Mononuclear cell (primary cell): ENCODE results near the gene DSCAML1. TPM values are rescaled to one million over a fixed set of nuclear protein-coding genes. Genes with fewer than 3 reads are reported as not detected.

ENCODE experiments used
- H3K27me3 ChIP-seq: 2 replicates; pipeline ENCODE4 v1.6.0; 2011; ENCODE audit warnings: low read length, control low read depth; ENCODE audit not compliant: insufficient read depth
- H3K4me1 ChIP-seq: 2 replicates; pipeline ENCODE4 v1.5.1; 2011; ENCODE audit warnings: mild to moderate bottlenecking, low read length, control low read depth; ENCODE audit not compliant: insufficient read depth
- H3K4me3 ChIP-seq: 2 replicates; pipeline ENCODE4 v1.5.1; 2011; ENCODE audit warnings: mild to moderate bottlenecking, low read length, moderate library complexity
- H3K9me3 ChIP-seq: 2 replicates; pipeline ENCODE4 v1.5.1; 2011; ENCODE audit warnings: low read depth, mild to moderate bottlenecking, control low read depth, low read length
- total RNA-seq: library from RNA; depleted of rRNA; stranded (reverse); fragments of >200 nt; gene quantifications from one replicate; pipeline ENCODE4 v1.2.3, GENCODE V29; 2012

DSCAML1 gene
- total RNA-seq, 1 donor: 0.84 TPM

DNA sequence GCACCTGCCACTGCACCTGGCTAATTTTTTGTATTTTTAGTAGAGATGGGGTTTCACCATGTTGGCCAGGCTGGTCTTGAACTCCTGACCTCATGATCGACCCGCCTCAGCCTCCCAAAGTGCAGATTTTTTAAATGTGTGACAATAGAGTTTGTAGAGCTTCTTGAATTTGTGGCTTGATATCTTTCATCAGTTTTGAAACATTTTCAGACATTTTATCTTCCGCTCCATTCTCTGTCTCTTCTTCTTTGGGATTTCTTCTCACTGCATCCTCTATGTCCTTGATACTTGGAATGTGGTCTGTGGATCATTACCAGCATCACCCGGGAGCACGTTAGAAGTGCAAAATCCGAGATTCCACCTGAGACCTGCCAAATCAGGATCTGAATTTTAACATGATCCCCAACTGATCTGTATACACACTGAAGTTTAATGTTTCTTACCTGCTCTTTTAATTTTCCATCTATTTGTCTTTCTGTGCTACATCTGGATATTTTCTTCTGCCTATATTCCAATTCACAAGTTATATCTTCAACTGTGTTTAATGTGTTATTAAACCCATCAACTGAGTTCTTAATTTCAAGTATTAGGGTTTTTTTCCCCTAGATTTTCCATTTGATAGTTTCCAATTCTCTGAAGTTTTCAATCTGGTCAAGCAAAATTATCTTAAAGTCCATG is 343.0 kb downstream of the DSCAML1 start:
- Histone ChIP-seq H3K4me3 (no peak overlapping the region), H3K27me3 (no peaks in the 10 kb centered on the region), H3K4me1 (no peaks in the 10 kb centered on the region), H3K9me3 (no peaks in the 10 kb centered on the region)

DNA sequence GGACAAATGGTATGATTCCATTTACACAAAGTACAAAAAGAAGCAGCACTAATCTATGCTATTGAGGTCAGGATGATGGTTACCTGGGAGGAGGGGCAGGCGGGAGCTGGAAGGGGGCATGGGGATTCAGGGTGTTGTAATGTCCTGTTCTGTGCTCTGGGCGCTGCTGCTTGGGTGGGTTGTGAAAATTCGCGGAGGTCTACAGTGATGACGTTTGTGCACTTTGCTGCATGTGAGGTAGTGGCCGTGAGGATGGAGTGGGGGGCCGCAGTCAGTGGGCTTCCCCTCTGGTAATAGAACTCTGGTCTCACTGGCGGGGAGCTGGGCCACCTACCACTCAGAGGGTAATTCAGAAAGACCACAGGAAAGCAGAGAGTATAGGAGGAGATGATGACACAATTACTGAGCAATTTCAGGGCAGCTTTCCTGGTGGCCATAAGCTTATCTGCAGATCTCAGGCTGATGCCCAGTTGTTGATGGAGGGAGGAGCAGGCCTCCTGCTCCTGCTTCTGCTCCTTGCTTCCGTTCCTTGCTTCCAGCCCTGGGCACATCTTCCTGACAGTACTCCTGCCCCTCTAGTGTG is 347.8 kb downstream of the DSCAML1 start:
- Histone ChIP-seq H3K27me3 (no peaks in the 10 kb centered on the region), H3K4me1 (no peaks in the 10 kb centered on the region), H3K4me3 (no peak overlapping the region), H3K9me3 (no peaks in the 10 kb centered on the region)

GRCh38 chr11:117444711-117445658 is 352.0 kb downstream of the DSCAML1 start:
- Histone ChIP-seq H3K4me1 (no peaks in the 10 kb centered on the region), H3K4me3 (no peak overlapping the region), H3K27me3 (no peaks in the 10 kb centered on the region), H3K9me3 (no peaks in the 10 kb centered on the region)

GRCh38 chr11:117444256-117444655 is 352.8 kb downstream of the DSCAML1 start:
- H3K4me1 ChIP-seq: no peaks in the 10 kb centered on the region
- no peaks in the 10 kb centered on the region for H3K27me3 ChIP-seq
- no peak overlapping the region for H3K4me3 ChIP-seq
- H3K9me3 ChIP-seq: no peaks in the 10 kb centered on the region

DNA sequence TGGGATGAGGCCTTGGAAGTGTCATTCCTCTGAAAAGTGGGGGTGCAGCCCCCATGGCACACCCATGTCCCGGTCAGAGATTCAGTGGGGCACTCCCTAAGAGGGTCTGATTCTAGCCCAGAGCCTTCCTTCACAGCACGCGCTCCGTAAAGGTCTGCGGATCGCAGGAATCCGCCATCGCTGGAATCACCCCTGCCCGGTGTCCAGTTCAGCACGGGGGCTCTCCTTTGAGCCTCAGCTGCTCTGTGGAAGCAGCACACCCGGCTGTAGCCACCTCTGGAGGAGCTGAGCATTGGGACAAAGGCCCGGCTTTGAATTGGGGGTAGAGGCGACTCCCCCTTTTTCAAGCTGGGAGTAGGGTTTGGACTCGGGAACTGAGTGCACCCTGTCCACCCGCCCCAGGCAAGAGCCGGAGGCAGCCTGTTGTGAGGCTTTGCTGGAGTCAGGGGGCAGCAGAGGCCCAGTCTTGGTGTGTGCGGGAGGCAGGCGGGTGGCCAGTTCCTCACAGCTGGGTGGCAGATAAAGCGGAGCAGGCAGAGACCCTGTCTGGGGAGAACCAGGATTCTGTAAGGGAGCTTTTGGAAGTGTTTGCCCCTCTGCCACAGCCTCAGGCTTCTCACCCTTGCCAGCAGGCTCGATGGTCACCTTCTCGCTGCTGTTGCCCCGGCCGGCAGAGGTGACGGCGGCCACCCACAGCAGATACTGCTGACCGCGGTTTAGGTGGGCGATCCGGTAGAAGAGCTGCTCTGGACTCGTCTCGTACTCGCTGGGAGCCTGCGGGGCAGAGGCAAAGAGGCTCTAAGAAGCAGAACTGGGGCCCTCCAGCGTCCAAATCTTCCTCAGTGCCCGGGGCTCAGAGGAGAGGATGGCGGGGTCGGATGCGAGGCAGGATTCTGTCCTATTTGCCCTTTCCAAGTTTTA is 353.5 kb downstream of the DSCAML1 start:
- Histone ChIP-seq H3K4me3 (no peak overlapping the region), H3K4me1 (no peaks in the 10 kb centered on the region), H3K9me3 (no peaks in the 10 kb centered on the region), H3K27me3 (no peaks in the 10 kb centered on the region)

GRCh38 chr11:117442869-117443239 is 354.2 kb downstream of the DSCAML1 start:
- no peaks in the 10 kb centered on the region for H3K9me3 ChIP-seq
- H3K4me3 ChIP-seq: no peak overlapping the region
- H3K27me3 ChIP-seq: no peaks in the 10 kb centered on the region
- no peaks in the 10 kb centered on the region for H3K4me1 ChIP-seq

- Histone ChIP-seq H3K27me3 (no peaks in the 10 kb centered on the region), H3K4me1 (no peaks in the 10 kb centered on the region), H3K4me3 (no peak overlapping the region), H3K9me3 (no peaks in the 10 kb centered on the region)
Measured at GRCh38 chr11:117442049-117442868, 354.8 kb downstream of the DSCAML1 start.

DNA sequence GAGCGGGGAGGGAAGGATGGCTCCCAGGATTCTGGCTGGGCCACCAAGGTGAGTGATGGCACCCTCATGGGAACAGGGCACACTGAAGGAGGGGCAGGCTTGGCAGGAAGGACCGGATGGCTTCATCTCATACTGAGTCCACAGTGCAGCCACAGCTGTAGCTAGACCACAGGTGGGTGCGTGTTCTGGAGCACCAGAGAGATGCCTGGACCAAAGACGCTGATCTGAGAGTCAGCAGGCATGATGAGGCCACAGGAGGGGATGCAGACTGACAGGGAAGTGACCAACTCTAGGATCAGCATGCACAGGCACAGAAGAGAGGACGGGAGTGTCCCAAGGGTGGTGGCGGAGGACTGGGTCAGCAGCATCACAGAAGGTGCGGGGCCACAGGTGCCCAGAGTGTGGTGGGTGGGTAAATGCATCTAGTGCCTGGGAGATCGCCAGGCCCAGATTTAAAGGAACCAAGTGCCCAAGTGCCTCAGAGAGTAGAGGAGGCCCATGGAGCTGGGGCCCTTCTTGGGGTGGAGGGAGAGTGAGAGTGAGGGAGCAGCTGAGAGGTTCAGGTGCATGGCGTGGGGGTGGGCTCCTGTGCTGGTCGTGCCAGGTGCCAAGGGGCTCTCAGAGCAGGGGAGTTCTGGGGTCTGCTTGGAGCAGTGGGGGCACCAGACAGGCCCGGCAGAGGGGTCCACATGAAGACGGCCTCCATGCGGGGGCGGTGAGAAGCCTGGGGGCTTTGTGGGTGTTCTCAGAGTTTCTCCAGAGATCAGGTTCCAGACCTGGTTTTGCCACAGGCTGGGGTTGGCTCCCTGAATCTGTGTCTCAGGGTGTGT is 355.7 kb downstream of the DSCAML1 start:
- no peaks in the 10 kb centered on the region for H3K27me3 ChIP-seq
- H3K9me3 ChIP-seq: no peaks in the 10 kb centered on the region
- no peaks in the 10 kb centered on the region for H3K4me1 ChIP-seq
- no peak overlapping the region for H3K4me3 ChIP-seq

GRCh38 chr11:117440258-117440657 is 356.8 kb downstream of the DSCAML1 start:
- H3K4me3 ChIP-seq: no peak overlapping the region
- no peaks in the 10 kb centered on the region for H3K9me3 ChIP-seq
- no peaks in the 10 kb centered on the region for H3K4me1 ChIP-seq
- H3K27me3 ChIP-seq: no peaks in the 10 kb centered on the region

DNA sequence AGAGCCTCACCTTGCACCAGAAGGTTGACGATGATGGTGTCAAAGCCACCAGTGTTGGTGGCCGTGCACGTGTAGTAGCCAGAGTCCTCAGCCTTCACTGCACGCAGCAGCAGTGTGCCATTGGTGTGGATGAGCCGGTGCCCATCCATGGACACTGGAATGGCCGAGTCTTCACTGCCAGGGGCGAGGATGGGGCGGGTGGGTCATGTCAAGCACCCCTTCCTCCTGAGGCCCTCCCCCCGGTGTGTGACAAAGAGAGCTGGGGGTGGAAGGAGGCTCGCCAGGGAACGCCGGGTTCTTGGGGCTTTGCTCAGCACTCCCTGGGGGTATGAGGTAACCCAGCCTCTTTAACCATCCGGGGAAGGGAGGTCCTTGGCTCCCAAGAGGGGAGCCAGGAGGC is 357.8 kb downstream of the DSCAML1 start:
- H3K27me3 ChIP-seq: no peaks in the 10 kb centered on the region
- H3K9me3 ChIP-seq: no peaks in the 10 kb centered on the region
- H3K4me3 ChIP-seq: no peak overlapping the region
- no peaks in the 10 kb centered on the region for H3K4me1 ChIP-seq

DNA sequence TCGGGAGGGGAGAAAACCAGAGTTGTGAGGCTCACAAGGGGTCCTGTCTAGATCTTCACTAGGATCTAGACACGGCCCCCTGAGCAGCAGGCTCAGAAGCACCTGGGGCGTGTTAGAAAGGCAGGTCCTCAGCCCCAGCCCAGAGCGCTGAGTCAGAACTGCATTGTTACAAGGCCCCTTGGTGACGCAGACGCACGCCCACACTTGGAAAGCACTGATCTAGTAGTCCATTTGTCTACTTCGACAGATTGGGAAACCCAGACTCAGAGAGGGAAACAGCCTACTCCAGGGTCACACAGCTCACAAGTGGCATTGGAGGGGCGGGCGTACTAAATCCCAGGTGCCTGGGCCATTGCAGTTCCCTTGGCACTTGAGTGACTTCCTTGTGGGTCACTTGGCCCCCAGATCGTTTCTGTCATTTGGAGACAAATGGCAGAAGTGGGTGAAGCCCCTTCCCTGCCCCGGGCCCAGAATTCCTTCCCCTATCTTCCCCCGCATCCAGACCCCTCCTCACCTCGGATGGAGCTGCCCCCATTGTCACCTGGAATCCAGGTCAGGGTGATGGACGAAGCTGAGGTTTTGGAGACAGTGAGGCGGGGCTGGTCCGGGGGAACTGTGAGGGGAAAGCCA is 358.5 kb downstream of the DSCAML1 start:
- H3K9me3 ChIP-seq: no peaks in the 10 kb centered on the region
- H3K4me1 ChIP-seq: no peaks in the 10 kb centered on the region
- H3K27me3 ChIP-seq: no peaks in the 10 kb centered on the region
- H3K4me3 ChIP-seq: no peak overlapping the region

DNA sequence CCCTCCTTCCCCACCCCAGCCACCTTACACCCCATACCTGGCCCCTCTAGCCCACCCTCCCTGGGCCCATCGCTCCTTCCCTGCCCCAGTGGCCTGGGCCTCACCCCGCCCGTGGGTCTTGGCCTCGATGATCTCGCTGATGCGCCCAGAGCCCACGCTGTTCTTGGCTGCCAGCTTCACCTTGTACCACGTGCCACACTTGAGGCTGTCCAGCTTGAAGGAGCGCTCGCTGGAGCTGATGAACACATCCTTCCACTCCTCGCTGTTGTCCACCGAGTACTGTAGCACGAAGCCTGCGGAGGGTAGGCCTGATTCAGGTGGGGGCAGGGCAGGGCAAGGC is 359.3 kb downstream of the DSCAML1 start:
- H3K27me3 ChIP-seq: no peaks in the 10 kb centered on the region
- H3K4me1 ChIP-seq: no peaks in the 10 kb centered on the region
- H3K9me3 ChIP-seq: no peaks in the 10 kb centered on the region
- H3K4me3 ChIP-seq: no peak overlapping the region
